Endothelial cell (in vitro differentiated cells): ENCODE data around the gene FGF11. TPM values are rescaled to one million over a fixed set of nuclear protein-coding genes. Genes with fewer than 3 reads are reported as not detected.

ENCODE experiments used
- DNase-seq: peaks from one replicate; pipeline ENCODE4 v3.0.0; 2021; ENCODE audit warnings: low spot score
- H3K27ac Mint-ChIP-seq: one replicate; pipeline ENCODE4 v1.8.0; 2021; ENCODE audit warnings: mixed read lengths, inconsistent platforms; ENCODE audit not compliant: unreplicated experiment
- H3K27me3 Mint-ChIP-seq: one replicate; pipeline ENCODE4 v1.8.0; 2021; ENCODE audit warnings: mild to moderate bottlenecking, moderate library complexity, mixed read lengths, inconsistent platforms; ENCODE audit not compliant: unreplicated experiment
- H3K36me3 Mint-ChIP-seq: one replicate; pipeline ENCODE4 v1.8.0; 2021; ENCODE audit warnings: mild to moderate bottlenecking, low read depth, mixed read lengths, inconsistent platforms; ENCODE audit not compliant: unreplicated experiment
- H3K4me1 Mint-ChIP-seq: one replicate; pipeline ENCODE4 v1.8.0; 2021; ENCODE audit warnings: mild to moderate bottlenecking, mixed read lengths, inconsistent platforms; ENCODE audit not compliant: unreplicated experiment
- H3K4me3 Mint-ChIP-seq: one replicate; pipeline ENCODE4 v1.8.0; 2021; ENCODE audit warnings: mild to moderate bottlenecking, mixed read lengths, inconsistent platforms; ENCODE audit not compliant: unreplicated experiment
- H3K9me3 Mint-ChIP-seq: one replicate; pipeline ENCODE4 v1.8.0; 2021; ENCODE audit warnings: mixed read lengths, inconsistent platforms; ENCODE audit not compliant: unreplicated experiment
- total RNA-seq: library from RNA; stranded (reverse); fragmentation: NEBNext Ultra II Directional; extraction: Animal tissue kit (Norgen Biotek cat#: 25700); gene quantifications from one replicate; pipeline ENCODE4 v1.2.1, GENCODE V29; 2021; ENCODE audit not compliant: unreplicated experiment
- TF ChIP-seq, protein P1 (sequence below): fragments of 200-600 bp; sonication (generic); IDR thresholded peaks from one replicate; pipeline ENCODE4 v1.5.0; 2021; ENCODE audit warnings: antibody characterized with exemption; ENCODE audit not compliant: unreplicated experiment

FGF11 gene
- total RNA-seq, 1 donor from 2014 or later: 19.7 TPM

DNA sequence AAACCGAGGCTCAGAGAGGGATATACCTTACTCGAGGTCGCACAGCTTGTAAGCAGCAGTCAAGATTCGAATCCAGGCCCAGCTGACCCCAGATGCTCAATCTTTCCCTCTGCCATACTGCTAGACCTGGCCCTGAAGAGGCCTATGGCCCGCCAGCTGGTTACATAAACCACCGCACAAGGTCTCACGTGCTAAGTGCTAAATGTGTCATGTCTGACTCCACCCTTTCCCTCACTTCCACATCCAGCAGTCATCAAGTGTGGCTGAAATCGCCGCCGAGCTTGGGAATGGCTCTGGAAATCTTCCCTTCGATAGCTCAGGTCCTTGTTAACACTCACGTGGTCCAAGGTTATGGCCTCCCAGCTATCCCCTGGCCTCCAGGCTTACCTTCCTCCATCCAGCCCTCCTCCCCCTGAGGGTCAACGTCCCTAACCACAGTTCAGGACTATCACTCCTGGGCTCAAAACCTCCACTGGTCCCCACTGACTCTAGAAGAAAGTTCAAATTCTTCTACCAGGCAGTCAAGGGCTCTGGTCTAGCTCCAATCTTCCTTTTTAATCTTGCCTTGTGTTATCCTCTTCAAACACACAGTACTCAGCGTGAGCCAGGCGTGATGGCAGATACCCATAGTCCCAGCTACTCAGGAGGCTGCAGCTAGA lies 36.6 kb downstream of the FGF11 start:
- no peak for DNase-seq
- Mint-ChIP-seq H3K4me1 (peaks cover 31% of the 10 kb centered on the region), H3K27ac (peak overlapping the region; percentile 71), H3K9me3 (no peaks in the 10 kb centered on the region), H3K4me3 (no peak overlapping the region), H3K27me3 (peaks cover 13% of the 10 kb centered on the region), H3K36me3 (no peaks in the 10 kb centered on the region)
- TF ChIP-seq, protein P1, sequence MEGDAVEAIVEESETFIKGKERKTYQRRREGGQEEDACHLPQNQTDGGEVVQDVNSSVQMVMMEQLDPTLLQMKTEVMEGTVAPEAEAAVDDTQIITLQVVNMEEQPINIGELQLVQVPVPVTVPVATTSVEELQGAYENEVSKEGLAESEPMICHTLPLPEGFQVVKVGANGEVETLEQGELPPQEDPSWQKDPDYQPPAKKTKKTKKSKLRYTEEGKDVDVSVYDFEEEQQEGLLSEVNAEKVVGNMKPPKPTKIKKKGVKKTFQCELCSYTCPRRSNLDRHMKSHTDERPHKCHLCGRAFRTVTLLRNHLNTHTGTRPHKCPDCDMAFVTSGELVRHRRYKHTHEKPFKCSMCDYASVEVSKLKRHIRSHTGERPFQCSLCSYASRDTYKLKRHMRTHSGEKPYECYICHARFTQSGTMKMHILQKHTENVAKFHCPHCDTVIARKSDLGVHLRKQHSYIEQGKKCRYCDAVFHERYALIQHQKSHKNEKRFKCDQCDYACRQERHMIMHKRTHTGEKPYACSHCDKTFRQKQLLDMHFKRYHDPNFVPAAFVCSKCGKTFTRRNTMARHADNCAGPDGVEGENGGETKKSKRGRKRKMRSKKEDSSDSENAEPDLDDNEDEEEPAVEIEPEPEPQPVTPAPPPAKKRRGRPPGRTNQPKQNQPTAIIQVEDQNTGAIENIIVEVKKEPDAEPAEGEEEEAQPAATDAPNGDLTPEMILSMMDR: no peak

- Mint-ChIP-seq H3K27me3 (peaks cover 14% of the 10 kb centered on the region), H3K27ac (peak overlapping the region; percentile 71), H3K9me3 (no peaks in the 10 kb centered on the region), H3K4me1 (peaks cover 35% of the 10 kb centered on the region), H3K4me3 (peak overlapping the region; percentile 26), H3K36me3 (no peaks in the 10 kb centered on the region)
- DNase-seq: no peak
- TF ChIP-seq, protein P1: no peak
These were observed 37.2 kb downstream of the FGF11 start for GRCh38 chr17:7476494-7476893.

GRCh38 chr17:7476951-7477350 lies 37.6 kb downstream of the FGF11 start:
- TF ChIP-seq, protein P1: no peak
- Mint-ChIP-seq H3K4me3 (peak overlapping the region; percentile 26), H3K4me1 (peaks cover 37% of the 10 kb centered on the region), H3K27ac (no peak overlapping the region), H3K36me3 (peaks cover under 1% of the 10 kb centered on the region), H3K27me3 (peaks cover 16% of the 10 kb centered on the region), H3K9me3 (no peaks in the 10 kb centered on the region)
- no peak for DNase-seq

DNA sequence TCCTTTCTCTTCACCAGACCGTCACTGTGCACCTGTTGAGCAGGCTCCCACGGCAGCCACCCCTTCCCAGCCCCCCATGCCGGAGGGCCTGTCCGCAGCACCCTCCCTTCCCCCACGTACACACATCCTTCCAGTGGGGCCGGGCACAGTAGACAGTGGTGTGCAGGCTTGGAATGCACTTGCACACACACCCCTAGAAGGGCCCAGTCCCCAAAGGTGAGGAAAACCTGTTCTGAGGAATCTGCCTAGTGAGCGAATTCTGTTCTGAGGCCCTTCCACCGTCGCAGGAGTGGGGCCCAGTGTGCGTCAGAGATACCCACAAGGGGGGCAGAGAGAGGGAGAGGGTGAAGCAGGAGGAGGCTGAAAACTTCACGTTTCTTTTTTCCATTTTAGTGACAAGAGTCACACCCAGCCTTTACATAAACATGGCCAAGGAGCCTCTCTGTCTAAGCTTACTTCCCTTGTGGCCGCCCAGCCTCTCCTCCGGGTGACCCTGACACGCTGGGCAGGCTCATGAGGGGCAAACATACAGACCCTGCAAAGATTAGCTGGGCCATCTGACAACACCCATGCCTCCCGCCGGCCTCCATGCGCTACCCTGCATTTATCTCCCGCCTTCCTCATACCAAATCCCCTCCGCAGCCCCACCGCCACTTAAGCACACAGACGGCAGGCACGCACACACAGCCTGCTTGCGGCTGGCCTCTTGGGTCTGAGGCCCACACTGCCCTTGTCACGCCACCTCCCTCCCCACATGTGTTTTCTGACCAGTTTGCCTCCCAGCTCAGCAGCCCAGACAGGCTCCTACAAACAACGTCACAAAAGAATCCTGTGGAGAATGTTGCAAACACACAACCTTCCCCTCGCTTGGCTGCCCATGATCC lies 38.3 kb downstream of the FGF11 start:
- TF ChIP-seq, protein P1: no peak
- Mint-ChIP-seq H3K4me1 (peaks cover 42% of the 10 kb centered on the region), H3K36me3 (peaks cover 4% of the 10 kb centered on the region), H3K27me3 (peaks cover 19% of the 10 kb centered on the region), H3K27ac (no peak overlapping the region), H3K4me3 (peak overlapping the region; percentile 94), H3K9me3 (no peaks in the 10 kb centered on the region)
- DNase-seq: no peak
